Measurements from ENCODE around the gene ADARB2. TPM values are rescaled to one million over a fixed set of nuclear protein-coding genes. Genes with fewer than 3 reads are reported as not detected.
"Not testable (repeated sequence)": the region's sequence is repeated elsewhere in the genome, so short reads cannot be mapped to it uniquely, and the experiment has no call there.

The ADARB2 gene
- total RNA-seq, 2 experiments from 2014 or later, result 2.5 to 3.0 TPM

GRCh38 chr10:1616701-1617100, 120.6 kb downstream of the ADARB2 start:
- H3K4me1 Mint-ChIP-seq; H3K27me3 Mint-ChIP-seq; DNase-seq; H3K36me3 Mint-ChIP-seq (ENCODE audit: low read depth); CTCF ChIA-PET; H3K9me3 Mint-ChIP-seq; POLR2A ChIA-PET; H3K4me3 Mint-ChIP-seq; H3K27ac Mint-ChIP-seq: not testable (repeated sequence)

GRCh38 chr10:1615186-1615954, 122.0 kb downstream of the ADARB2 start:
- Mint-ChIP-seq H3K4me1 (no peaks in the 10 kb centered on the region), H3K9me3 (no peaks in the 10 kb centered on the region), H3K27me3 (no peaks in the 10 kb centered on the region), H3K36me3 (ENCODE audit: low read depth) (no peaks in the 10 kb centered on the region), H3K4me3 (no peak overlapping the region), H3K27ac (no peak overlapping the region)
- ChIA-PET CTCF (no interaction called here), POLR2A (no interaction called here)
- DNase-seq, result no peak

- no peak for DNase-seq
- Mint-ChIP-seq H3K27ac (no peak overlapping the region), H3K27me3 (peaks cover 6% of the 10 kb centered on the region), H3K4me3 (no peak overlapping the region), H3K36me3 (ENCODE audit: low read depth) (no peaks in the 10 kb centered on the region), H3K4me1 (no peaks in the 10 kb centered on the region), H3K9me3 (no peaks in the 10 kb centered on the region)
- CTCF ChIA-PET, result no interaction called here
- POLR2A ChIA-PET, result no interaction called here
These were observed 123.8 kb downstream of the ADARB2 start for GRCh38 chr10:1613511-1613910.

GRCh38 chr10:1612908-1613307, 124.4 kb downstream of the ADARB2 start:
- CTCF ChIA-PET, result no interaction called here
- Mint-ChIP-seq H3K36me3 (ENCODE audit: low read depth) (no peaks in the 10 kb centered on the region), H3K4me3 (no peak overlapping the region), H3K27me3 (peaks cover 10% of the 10 kb centered on the region), H3K27ac (no peak overlapping the region), H3K4me1 (no peaks in the 10 kb centered on the region), H3K9me3 (no peaks in the 10 kb centered on the region)
- DNase-seq, result no peak
- POLR2A ChIA-PET, result no interaction called here

- Mint-ChIP-seq H3K4me3 (no peak overlapping the region), H3K36me3 (ENCODE audit: low read depth) (no peaks in the 10 kb centered on the region), H3K27ac (no peak overlapping the region), H3K4me1 (no peaks in the 10 kb centered on the region), H3K9me3 (no peaks in the 10 kb centered on the region), H3K27me3 (peaks cover 12% of the 10 kb centered on the region)
- CTCF ChIA-PET, result no interaction called here
- POLR2A ChIA-PET, result no interaction called here
- DNase-seq, result no peak
These were observed 125.3 kb downstream of the ADARB2 start for GRCh38 chr10:1611936-1612550.

- H3K9me3 Mint-ChIP-seq, result no peaks in the 10 kb centered on the region
- no peak overlapping the region for H3K4me3 Mint-ChIP-seq
- POLR2A ChIA-PET, result no interaction called here
- peaks cover 15% of the 10 kb centered on the region for H3K27me3 Mint-ChIP-seq
- CTCF ChIA-PET, result no interaction called here
- H3K4me1 Mint-ChIP-seq, result no peaks in the 10 kb centered on the region
- no peak overlapping the region for H3K27ac Mint-ChIP-seq
- DNase-seq, result no peak
- no peaks in the 10 kb centered on the region for H3K36me3 Mint-ChIP-seq (ENCODE audit: low read depth)
These were observed 126.1 kb downstream of the ADARB2 start for GRCh38 chr10:1610986-1611770.

- H3K27ac Mint-ChIP-seq, result no peak overlapping the region
- H3K9me3 Mint-ChIP-seq, result no peaks in the 10 kb centered on the region
- H3K4me1 Mint-ChIP-seq, result no peaks in the 10 kb centered on the region
- no peak overlapping the region for H3K4me3 Mint-ChIP-seq
- CTCF ChIA-PET, result no interaction called here
- no peaks in the 10 kb centered on the region for H3K36me3 Mint-ChIP-seq (ENCODE audit: low read depth)
- H3K27me3 Mint-ChIP-seq, result peaks cover 15% of the 10 kb centered on the region
- DNase-seq, result no peak
- POLR2A ChIA-PET, result no interaction called here
These were observed 127.7 kb downstream of the ADARB2 start for GRCh38 chr10:1609648-1609970.

GRCh38 chr10:1608851-1609647, 128.3 kb downstream of the ADARB2 start:
- Mint-ChIP-seq H3K36me3 (ENCODE audit: low read depth) (no peaks in the 10 kb centered on the region), H3K27ac (no peak overlapping the region), H3K9me3 (no peaks in the 10 kb centered on the region), H3K4me3 (no peak overlapping the region), H3K27me3 (peaks cover 15% of the 10 kb centered on the region), H3K4me1 (no peaks in the 10 kb centered on the region)
- ChIA-PET POLR2A (no interaction called here), CTCF (no interaction called here)
- no peak for DNase-seq

- Mint-ChIP-seq H3K4me3 (no peak overlapping the region), H3K27ac (no peak overlapping the region), H3K4me1 (no peaks in the 10 kb centered on the region), H3K9me3 (no peaks in the 10 kb centered on the region), H3K27me3 (peaks cover 15% of the 10 kb centered on the region), H3K36me3 (ENCODE audit: low read depth) (no peaks in the 10 kb centered on the region)
- ChIA-PET POLR2A (no interaction called here), CTCF (no interaction called here)
- no peak for DNase-seq
These were observed 128.9 kb downstream of the ADARB2 start for GRCh38 chr10:1608408-1608807.

- H3K4me3 Mint-ChIP-seq, result no peak overlapping the region
- H3K27me3 Mint-ChIP-seq, result peaks cover 15% of the 10 kb centered on the region
- H3K9me3 Mint-ChIP-seq, result no peaks in the 10 kb centered on the region
- CTCF ChIA-PET, result no interaction called here
- no peaks in the 10 kb centered on the region for H3K36me3 Mint-ChIP-seq (ENCODE audit: low read depth)
- H3K27ac Mint-ChIP-seq, result no peak overlapping the region
- DNase-seq, result no peak
- H3K4me1 Mint-ChIP-seq, result no peaks in the 10 kb centered on the region
- POLR2A ChIA-PET, result no interaction called here
These were observed 129.9 kb downstream of the ADARB2 start for GRCh38 chr10:1607466-1607865.

GRCh38 chr10:1605999-1606940, 131.1 kb downstream of the ADARB2 start:
- Mint-ChIP-seq H3K4me3 (no peak overlapping the region), H3K36me3 (ENCODE audit: low read depth) (no peaks in the 10 kb centered on the region), H3K9me3 (no peaks in the 10 kb centered on the region), H3K27me3 (peaks cover 15% of the 10 kb centered on the region), H3K27ac (no peak overlapping the region), H3K4me1 (no peaks in the 10 kb centered on the region)
- ChIA-PET POLR2A (no interaction called here), CTCF (no interaction called here)
- no peak for DNase-seq

GRCh38 chr10:1605121-1605520, 132.2 kb downstream of the ADARB2 start:
- Mint-ChIP-seq H3K4me3 (no peak overlapping the region), H3K27me3 (peaks cover 15% of the 10 kb centered on the region), H3K36me3 (ENCODE audit: low read depth) (no peaks in the 10 kb centered on the region), H3K4me1 (no peaks in the 10 kb centered on the region), H3K9me3 (no peaks in the 10 kb centered on the region), H3K27ac (no peak overlapping the region)
- ChIA-PET CTCF (no interaction called here), POLR2A (no interaction called here)
- DNase-seq, result no peak
